ENCODE data around the gene NR1D1. TPM values are rescaled to one million over a fixed set of nuclear protein-coding genes. Genes with fewer than 3 reads are reported as not detected.
A peak's percentile ranks its signal among the peaks of the same experiment; 100 is the strongest.

NR1D1 gene
- total RNA-seq, 1 donor from 2014 or later, result 5.7 TPM

- Mint-ChIP-seq H3K4me1 (ENCODE audit: unreplicated experiment) (peaks cover 55% of the 10 kb centered on the region), H3K27me3 (no peaks in the 10 kb centered on the region), H3K4me3 (peak overlapping the region; percentile 17), H3K9me3 (no peaks in the 10 kb centered on the region), H3K27ac (peak overlapping the region; percentile 81), H3K36me3 (no peaks in the 10 kb centered on the region)
- DNase-seq (ENCODE audit: extremely low spot score, unreplicated experiment), result no peak
- TF ChIP-seq, protein P1, sequence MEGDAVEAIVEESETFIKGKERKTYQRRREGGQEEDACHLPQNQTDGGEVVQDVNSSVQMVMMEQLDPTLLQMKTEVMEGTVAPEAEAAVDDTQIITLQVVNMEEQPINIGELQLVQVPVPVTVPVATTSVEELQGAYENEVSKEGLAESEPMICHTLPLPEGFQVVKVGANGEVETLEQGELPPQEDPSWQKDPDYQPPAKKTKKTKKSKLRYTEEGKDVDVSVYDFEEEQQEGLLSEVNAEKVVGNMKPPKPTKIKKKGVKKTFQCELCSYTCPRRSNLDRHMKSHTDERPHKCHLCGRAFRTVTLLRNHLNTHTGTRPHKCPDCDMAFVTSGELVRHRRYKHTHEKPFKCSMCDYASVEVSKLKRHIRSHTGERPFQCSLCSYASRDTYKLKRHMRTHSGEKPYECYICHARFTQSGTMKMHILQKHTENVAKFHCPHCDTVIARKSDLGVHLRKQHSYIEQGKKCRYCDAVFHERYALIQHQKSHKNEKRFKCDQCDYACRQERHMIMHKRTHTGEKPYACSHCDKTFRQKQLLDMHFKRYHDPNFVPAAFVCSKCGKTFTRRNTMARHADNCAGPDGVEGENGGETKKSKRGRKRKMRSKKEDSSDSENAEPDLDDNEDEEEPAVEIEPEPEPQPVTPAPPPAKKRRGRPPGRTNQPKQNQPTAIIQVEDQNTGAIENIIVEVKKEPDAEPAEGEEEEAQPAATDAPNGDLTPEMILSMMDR (conservative IDR thresholded peaks at IDR 0.05), result no peak
Measured at GRCh38 chr17:40104594-40105486, 4.5 kb upstream of the NR1D1 start.

DNA sequence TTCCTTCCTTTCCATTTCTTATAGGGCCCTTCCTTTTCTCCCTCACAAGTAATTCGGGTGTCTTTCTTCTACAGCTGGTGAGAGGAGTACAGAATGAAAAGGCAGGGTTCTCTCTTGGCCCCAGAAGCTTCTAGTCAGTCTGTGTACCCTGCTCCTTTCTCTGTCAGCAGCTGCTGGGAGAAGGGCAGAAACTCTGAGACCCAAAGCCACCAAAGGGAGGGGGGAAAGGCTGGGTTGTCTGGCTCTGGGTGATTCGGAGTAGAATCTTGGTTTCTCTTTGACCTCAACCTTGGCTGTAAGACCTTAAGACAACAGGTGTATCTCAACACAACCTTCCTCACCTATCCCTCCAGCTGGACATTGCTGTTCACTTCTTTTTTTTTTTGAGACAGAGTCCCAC lies 3.3 kb upstream of the NR1D1 start:
- Mint-ChIP-seq H3K27ac (peak overlapping the region; percentile 78), H3K36me3 (no peaks in the 10 kb centered on the region), H3K4me3 (peak overlapping the region; percentile 58), H3K4me1 (ENCODE audit: unreplicated experiment) (peaks cover 53% of the 10 kb centered on the region), H3K9me3 (no peaks in the 10 kb centered on the region), H3K27me3 (peaks cover under 1% of the 10 kb centered on the region)
- no peak for DNase-seq (ENCODE audit: extremely low spot score, unreplicated experiment)
- TF ChIP-seq, protein P1 (conservative IDR thresholded peaks at IDR 0.05), result no peak

DNA sequence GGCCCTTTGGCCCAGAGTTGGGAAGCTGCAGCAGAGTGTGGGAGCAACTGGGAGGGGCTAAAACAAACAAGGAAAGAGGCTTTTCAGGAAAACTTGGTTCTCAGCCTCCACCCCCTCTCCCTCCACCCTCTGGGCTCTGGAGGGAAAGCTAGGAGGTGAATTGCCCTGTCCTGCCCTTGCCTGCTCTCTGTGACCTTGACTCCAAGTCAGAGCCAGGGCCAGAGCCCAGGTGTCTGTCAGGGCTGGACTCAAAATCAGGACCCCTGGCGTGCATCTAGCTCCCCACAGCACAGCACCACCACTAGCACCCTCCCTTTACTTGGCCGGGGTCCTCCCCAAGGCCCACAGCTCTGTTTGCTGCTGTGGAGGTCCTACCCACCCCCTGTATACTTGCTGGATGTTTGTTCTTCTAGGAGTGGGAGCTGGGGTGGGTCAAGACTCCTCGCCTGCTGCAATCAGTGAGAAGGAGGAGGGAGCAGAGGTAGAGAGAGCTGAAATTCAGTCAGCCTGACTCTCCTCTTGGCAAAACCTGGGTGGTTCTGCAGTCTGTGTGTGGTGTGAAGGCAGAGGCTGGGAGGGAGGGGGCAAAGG lies 2.8 kb upstream of the NR1D1 start:
- Mint-ChIP-seq H3K4me1 (ENCODE audit: unreplicated experiment) (peaks cover 55% of the 10 kb centered on the region), H3K9me3 (no peaks in the 10 kb centered on the region), H3K27ac (peak overlapping the region; percentile 78), H3K27me3 (peaks cover 3% of the 10 kb centered on the region), H3K4me3 (peak overlapping the region; percentile 61), H3K36me3 (no peaks in the 10 kb centered on the region)
- DNase-seq (ENCODE audit: extremely low spot score, unreplicated experiment), result no peak
- TF ChIP-seq, protein P1 (conservative IDR thresholded peaks at IDR 0.05), result no peak

- Mint-ChIP-seq H3K27ac (peak overlapping the region; percentile 96), H3K27me3 (peaks cover 3% of the 10 kb centered on the region)
Measured at GRCh38 chr17:40101367-40102210, 1.2 kb upstream of the NR1D1 start.

More at GRCh38 chr17:40101367-40102210, 1.2 kb upstream of the NR1D1 start:
- no peaks in the 10 kb centered on the region for H3K9me3 Mint-ChIP-seq
- DNase-seq (ENCODE audit: extremely low spot score, unreplicated experiment), result no peak
- peak overlapping the region; percentile 93 for H3K4me3 Mint-ChIP-seq
- H3K36me3 Mint-ChIP-seq, result no peaks in the 10 kb centered on the region
- TF ChIP-seq, protein P1 (conservative IDR thresholded peaks at IDR 0.05), result no peak
- peaks cover 47% of the 10 kb centered on the region for H3K4me1 Mint-ChIP-seq (ENCODE audit: unreplicated experiment)

Data from type B pancreatic cell (in vitro differentiated cells).